NB4 (cell line): ENCODE results near the gene EAF1.

ENCODE experiments used
- MYC ChIP-seq: IDR thresholded peaks from 2 replicates; pipeline ENCODE4 v1.6.1; 2011; ENCODE audit warnings: low read depth, low read length
- POLR2A ChIP-seq: IDR thresholded peaks from 2 replicates; pipeline ENCODE4 v1.6.1; 2011; ENCODE audit warnings: mild to moderate bottlenecking; ENCODE audit not compliant: insufficient read length; ENCODE audit errors: extremely low read depth
- TF ChIP-seq, protein P1 (sequence below): IDR thresholded peaks from one replicate; pipeline ENCODE4 v1.5.1; 2012; ENCODE audit warnings: low read depth, low read length
- TF ChIP-seq, protein P2 (sequence below): IDR thresholded peaks from 2 replicates; pipeline ENCODE4 v1.6.1; 2011; ENCODE audit warnings: low read depth, low read length

DNA sequence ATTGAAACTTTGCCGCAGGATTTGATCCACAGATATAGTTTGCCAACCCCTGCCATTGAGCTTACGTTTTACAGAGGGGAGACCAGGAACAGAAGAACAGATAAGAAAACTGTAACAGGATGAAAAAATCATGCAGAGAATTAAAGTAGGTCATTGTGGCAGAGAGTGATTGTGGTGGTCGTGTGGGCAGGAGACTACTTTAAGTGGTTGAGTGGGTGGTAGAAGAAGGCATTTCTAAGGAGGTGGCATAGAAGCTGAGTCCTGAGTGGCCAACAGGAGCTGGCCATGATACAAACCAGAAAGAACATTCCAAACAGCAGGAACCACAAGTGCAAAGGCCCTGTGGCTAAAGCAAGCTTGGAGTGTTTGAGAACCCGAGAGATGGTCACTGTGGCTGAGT lies 59.6 kb downstream of the EAF1 start:
- TF ChIP-seq, protein P1, sequence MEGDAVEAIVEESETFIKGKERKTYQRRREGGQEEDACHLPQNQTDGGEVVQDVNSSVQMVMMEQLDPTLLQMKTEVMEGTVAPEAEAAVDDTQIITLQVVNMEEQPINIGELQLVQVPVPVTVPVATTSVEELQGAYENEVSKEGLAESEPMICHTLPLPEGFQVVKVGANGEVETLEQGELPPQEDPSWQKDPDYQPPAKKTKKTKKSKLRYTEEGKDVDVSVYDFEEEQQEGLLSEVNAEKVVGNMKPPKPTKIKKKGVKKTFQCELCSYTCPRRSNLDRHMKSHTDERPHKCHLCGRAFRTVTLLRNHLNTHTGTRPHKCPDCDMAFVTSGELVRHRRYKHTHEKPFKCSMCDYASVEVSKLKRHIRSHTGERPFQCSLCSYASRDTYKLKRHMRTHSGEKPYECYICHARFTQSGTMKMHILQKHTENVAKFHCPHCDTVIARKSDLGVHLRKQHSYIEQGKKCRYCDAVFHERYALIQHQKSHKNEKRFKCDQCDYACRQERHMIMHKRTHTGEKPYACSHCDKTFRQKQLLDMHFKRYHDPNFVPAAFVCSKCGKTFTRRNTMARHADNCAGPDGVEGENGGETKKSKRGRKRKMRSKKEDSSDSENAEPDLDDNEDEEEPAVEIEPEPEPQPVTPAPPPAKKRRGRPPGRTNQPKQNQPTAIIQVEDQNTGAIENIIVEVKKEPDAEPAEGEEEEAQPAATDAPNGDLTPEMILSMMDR, result no peak
- TF ChIP-seq POLR2A (no peak), MYC (no peak)
- TF ChIP-seq, protein P2, sequence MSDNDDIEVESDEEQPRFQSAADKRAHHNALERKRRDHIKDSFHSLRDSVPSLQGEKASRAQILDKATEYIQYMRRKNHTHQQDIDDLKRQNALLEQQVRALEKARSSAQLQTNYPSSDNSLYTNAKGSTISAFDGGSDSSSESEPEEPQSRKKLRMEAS, result no peak
